Hepatocyte (in vitro differentiated cells): Measurements from ENCODE around the gene RETN.

Experiments
- CTCF ChIP-seq: fragments of 200-600 bp; sonication (generic); IDR thresholded peaks from 2 replicates; pipeline ENCODE4 v1.5.1; 2016; ENCODE audit warnings: antibody characterized with exemption, mild to moderate bottlenecking; ENCODE audit not compliant: poor library complexity
- EZH2phosphoT487 ChIP-seq: fragments of 200-600 bp; sonication (generic); IDR thresholded peaks from one replicate; pipeline ENCODE4 v1.6.1; 2018; ENCODE audit warnings: antibody characterized with exemption, mild to moderate bottlenecking, low read depth, moderate library complexity; ENCODE audit not compliant: unreplicated experiment, severe bottlenecking

GRCh38 chr19:7682175-7682855, 13.5 kb downstream of the RETN start:
- no peak for TF ChIP-seq EZH2phosphoT487
- no peak for TF ChIP-seq CTCF
